Measurements from ENCODE around the gene POLR2E. TPM values are rescaled to one million over a fixed set of nuclear protein-coding genes. Genes with fewer than 3 reads are reported as not detected.

The POLR2E gene
- total RNA-seq, 2 donors from 2014 or later = 168 to 241 TPM

DNA sequence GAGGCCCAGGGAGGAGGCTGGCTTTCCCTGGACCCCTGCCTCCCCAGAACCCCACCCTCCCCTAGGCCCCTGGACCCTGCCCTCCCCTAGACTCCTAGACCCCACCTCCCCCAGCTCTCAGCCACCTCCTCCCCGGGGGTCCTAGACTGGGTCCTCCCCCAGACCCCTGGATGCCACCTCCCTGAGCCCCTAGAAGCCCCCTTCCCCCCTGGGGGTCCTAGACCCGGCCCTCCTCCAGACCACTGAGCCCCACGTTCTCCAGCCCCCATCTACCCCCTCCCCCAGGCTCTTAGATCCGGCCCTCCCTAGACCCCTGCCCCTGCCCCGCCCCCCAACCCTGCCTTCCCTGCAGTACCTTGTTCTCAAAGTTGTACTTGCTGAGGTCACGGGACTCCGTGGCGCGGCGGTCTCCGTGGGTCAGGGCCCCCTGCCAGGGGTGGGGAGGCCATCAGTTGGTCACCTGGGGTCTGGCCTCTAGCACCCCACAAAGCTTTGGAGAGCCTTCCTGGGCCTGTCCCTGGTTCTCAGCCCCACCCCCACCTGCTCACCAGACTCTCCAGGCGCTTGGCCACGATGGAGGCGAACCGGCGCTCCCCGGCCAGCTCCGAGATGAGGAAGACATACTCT is 16.6 kb upstream of the POLR2E start:
- ATAC-seq (no peak), DNase-seq (ENCODE audit: low spot score) (no peak)
- no peaks in the 10 kb centered on the region for H3K9me3 Mint-ChIP-seq
- H3K27ac Mint-ChIP-seq = no peak overlapping the region
- no peaks in the 10 kb centered on the region for H3K4me1 Mint-ChIP-seq (ENCODE audit: low read depth in 2 of 2)
- H3K4me3 Mint-ChIP-seq = no peak overlapping the region
- no peaks in the 10 kb centered on the region for H3K27me3 Mint-ChIP-seq
- H3K36me3 Mint-ChIP-seq = no peaks in the 10 kb centered on the region

DNA sequence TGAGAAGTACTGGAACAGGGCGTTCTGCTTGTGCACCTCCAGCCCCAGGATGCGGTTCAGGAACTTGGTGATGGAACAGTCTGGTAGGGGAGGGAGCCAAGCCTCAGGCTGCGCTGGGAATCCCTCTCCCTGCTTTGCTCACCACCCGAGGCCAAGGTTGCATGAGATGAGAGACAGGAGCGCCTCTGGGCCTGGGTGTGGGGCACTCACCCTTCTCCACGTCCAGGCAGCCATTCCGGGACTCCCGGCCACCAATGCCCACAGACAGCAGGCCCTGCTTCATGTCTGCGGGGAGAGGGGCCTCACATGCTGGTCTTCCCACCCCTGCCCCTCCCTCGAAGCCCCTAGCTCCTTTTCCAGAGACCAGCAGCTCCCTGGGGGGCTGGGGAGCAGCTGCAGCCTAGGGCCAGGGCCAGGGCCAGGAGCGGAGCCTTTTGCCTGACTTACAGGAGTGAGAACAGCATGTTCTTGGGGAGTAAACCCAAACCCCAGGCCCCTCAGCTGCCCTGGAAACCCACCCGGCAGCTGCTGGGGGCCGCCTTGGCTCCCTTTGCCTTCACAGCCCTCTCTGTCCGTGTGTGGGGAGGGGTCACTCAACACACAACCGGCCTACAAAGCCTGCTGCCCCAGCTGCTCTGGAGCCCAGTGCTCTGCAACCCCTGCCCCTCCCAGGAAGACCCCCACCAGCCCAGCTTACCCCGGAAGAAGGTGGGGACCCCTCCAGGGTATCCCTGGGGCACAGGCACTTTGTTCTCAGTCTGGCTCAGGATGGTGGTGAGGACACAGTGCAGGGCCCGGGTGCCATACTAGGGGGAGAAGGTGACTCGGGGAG is 15.8 kb upstream of the POLR2E start:
- H3K4me3 Mint-ChIP-seq = no peak overlapping the region
- ATAC-seq (no peak), DNase-seq (ENCODE audit: low spot score) (no peak)
- no peaks in the 10 kb centered on the region for H3K27me3 Mint-ChIP-seq
- no peaks in the 10 kb centered on the region for H3K9me3 Mint-ChIP-seq
- H3K4me1 Mint-ChIP-seq (ENCODE audit: low read depth in 2 of 2) = no peaks in the 10 kb centered on the region
- no peaks in the 10 kb centered on the region for H3K36me3 Mint-ChIP-seq
- H3K27ac Mint-ChIP-seq = no peak overlapping the region

DNA sequence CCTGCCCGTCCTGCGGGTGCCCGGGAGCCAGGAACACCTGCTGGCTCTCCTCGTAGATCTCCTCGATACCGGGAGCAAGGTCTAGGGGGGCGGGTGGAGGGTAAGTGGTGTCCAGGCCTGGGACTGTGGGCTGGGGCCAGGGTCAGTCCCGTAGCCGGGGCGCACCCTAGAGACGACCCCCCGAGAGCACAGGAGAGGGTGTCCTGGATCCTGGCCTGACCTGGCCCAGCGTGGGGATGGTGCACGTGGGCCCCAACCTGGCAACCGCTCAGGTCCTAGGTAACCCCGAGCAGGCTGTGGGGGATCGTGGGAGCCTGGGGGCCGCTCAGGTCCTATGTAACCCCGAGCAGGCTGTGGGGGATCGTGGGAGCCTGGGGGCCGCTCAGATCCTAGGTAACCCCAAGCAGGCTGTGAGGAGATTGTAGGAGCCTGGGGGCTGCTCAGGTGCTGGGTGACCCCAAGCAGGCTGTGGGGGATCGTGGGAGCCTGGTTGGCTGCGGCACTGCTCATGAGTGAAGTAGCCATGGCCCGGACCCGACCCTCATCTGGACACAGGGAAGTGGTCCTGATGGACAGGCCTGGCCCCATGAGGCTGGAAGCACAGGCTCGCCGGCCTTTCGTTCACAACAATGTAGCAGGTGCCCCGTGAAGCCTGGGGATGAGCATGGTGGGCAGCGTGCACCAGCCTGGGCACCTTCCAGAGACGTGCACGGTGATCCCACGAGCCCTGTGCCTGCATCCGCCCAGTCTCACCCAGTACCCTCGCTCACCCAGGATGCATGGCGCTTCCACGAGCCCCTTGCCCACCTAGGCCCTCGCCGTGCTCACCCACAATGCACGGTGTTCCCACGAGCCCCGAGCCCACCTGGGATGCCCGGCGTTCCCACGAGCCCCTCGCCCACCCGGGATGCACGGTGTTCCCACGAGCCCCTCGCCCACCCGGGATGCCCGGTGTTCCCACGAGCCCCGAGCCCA is 14.8 kb upstream of the POLR2E start:
- no peak overlapping the region for H3K4me3 Mint-ChIP-seq
- ATAC-seq (no peak), DNase-seq (ENCODE audit: low spot score) (no peak)
- no peaks in the 10 kb centered on the region for H3K27me3 Mint-ChIP-seq
- H3K9me3 Mint-ChIP-seq = no peaks in the 10 kb centered on the region
- no peaks in the 10 kb centered on the region for H3K4me1 Mint-ChIP-seq (ENCODE audit: low read depth in 2 of 2)
- no peaks in the 10 kb centered on the region for H3K36me3 Mint-ChIP-seq
- H3K27ac Mint-ChIP-seq = no peak overlapping the region

GRCh38 chr19:1109032-1109551 is 13.9 kb upstream of the POLR2E start:
- no peak for DNase-seq (ENCODE audit: low spot score)
- no peak overlapping the region for H3K27ac Mint-ChIP-seq
- no peaks in the 10 kb centered on the region for H3K9me3 Mint-ChIP-seq
- no peaks in the 10 kb centered on the region for H3K36me3 Mint-ChIP-seq
- H3K4me1 Mint-ChIP-seq (ENCODE audit: low read depth in 2 of 2) = no peaks in the 10 kb centered on the region
- no peak for ATAC-seq
- no peak overlapping the region for H3K4me3 Mint-ChIP-seq
- no peaks in the 10 kb centered on the region for H3K27me3 Mint-ChIP-seq

DNA sequence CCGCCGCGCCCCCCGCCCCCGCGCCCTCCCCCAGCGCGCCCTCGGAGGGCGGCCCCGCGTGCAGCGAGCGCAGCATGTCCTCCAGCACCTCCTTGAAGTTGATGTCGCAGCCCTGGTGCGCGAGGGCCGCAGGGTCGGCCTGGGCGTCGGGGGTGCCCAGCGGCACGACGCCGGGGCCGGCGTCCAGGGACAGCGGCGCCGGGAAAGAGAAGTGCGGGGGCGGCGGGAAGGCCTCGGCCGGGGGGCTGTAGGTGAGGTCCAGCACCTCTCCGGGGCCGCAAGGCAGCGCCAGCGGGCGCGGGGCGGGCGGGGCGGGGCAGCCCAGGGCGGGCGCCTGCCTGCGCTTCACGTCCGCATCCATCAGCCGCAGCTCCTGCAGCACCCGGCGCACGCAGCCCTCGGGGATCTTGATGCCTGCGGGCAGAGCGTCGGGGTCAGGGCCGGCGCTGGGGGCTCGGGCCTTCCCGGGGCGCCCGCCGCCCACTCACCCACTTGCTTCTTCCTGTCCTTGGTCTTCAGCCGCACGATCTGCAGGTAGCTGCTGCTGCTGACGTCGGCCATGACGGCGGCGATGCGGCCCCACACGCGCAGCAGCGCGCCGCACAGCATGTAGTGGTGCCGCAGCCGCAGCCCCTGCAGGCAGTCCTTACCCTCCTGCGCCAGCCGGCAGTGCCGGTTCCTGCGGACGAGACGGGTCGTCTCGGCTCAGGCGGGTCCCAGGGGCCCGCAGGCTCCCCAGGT is 13.3 kb upstream of the POLR2E start:
- Mint-ChIP-seq H3K9me3 (no peaks in the 10 kb centered on the region), H3K4me3 (no peak overlapping the region), H3K27ac (no peak overlapping the region)

DNA sequence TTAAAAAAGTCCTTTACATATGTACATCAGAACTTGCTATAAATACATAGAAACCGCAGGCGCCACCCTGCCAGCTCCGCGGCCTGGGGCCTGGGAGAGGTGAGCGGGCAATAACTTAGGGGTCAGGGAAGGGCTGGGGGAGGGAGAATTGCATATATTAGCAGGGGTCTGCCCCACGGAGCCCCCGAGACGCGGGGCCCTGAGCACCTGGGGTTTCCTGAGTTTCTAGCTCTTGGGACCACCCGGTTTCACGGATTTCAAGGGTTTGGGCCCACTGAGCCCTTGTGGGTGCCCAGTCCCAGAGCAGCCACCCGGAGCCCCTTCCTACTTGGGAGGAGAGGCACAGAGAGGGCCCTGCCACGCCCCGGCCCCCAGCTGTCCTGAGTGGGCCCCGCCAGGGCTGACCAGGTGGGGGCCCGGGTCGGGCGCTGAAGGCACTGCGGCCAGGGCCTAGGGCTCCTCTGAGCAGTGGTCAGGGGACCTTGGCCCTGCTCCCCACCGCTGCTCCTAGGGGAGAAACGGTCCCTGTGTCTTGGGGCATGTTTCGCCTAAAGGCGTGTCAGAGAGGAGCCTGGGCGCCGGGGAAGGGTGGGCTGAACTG is 12.6 kb upstream of the POLR2E start:
- Mint-ChIP-seq H3K36me3 (no peaks in the 10 kb centered on the region), H3K4me3 (no peak overlapping the region), H3K9me3 (no peaks in the 10 kb centered on the region), H3K27me3 (no peaks in the 10 kb centered on the region), H3K27ac (no peak overlapping the region), H3K4me1 (ENCODE audit: low read depth in 2 of 2) (peaks cover 2 to 3% of the 10 kb centered on the region in 2 donors)
- DNase-seq (ENCODE audit: low spot score) = no peak
- ATAC-seq = no peak

More for the DNA sequence above, 13.3 kb upstream of the POLR2E start:
- DNase-seq (ENCODE audit: low spot score) (no peak), ATAC-seq (no peak)
- Mint-ChIP-seq H3K4me1 (ENCODE audit: low read depth in 2 of 2) (no peaks in the 10 kb centered on the region), H3K27me3 (no peaks in the 10 kb centered on the region), H3K36me3 (no peaks in the 10 kb centered on the region)

DNA sequence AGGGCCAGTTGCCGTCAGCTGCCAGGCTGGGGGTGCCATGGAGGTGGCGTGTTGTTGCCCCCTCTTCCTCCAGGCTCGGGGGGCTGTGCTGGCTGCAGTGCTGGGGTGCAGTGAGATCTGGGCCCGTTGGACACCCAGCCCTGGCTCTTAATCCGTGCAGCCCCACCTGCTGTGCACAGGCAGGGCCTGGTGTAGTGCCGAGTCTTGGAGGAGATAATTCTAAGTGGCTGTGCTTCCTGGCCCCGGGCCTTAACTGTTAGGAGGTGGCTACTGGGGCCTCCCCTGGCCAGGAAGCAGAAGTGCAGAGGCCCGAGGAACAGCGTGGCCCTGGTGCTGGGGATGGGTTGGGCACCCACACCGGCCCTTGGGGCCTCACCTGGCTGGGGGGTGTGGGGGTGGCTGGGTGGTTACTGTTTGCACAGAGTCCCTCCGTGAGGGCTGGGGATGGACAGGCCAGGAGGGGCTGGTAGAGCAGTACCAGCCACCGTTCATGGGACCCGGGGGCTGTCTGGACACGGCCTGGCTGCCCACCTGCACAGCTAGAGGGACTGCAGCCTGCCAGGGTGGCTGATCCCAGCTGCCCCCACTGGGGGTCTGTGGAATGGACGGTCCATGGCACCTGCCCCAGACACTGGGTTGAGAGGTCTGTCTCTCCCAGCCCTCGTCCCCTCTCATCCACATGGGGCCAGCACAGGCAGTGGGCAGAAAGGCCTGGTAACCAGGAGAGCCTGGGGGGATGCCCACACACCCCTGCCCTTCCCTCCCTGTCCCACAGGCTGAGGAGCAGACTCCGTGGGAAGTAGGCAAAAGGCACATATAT is 11.9 kb upstream of the POLR2E start:
- H3K9me3 Mint-ChIP-seq = no peaks in the 10 kb centered on the region
- ATAC-seq (no peak), DNase-seq (ENCODE audit: low spot score) (no peak)
- no peak overlapping the region for H3K27ac Mint-ChIP-seq
- H3K27me3 Mint-ChIP-seq = no peaks in the 10 kb centered on the region
- H3K4me1 Mint-ChIP-seq (ENCODE audit: low read depth in 2 of 2) = peaks cover 6% of the 10 kb centered on the region in 2 donors
- no peak overlapping the region for H3K4me3 Mint-ChIP-seq
- H3K36me3 Mint-ChIP-seq = no peaks in the 10 kb centered on the region

GRCh38 chr19:1105873-1106840 is 11.0 kb upstream of the POLR2E start:
- Mint-ChIP-seq H3K27ac (no peak overlapping the region), H3K4me1 (ENCODE audit: low read depth in 2 of 2) (peaks cover 11 to 13% of the 10 kb centered on the region in 2 donors)
- no peak for DNase-seq (ENCODE audit: low spot score)

GRCh38 chr19:1105008-1105872 is 10.1 kb upstream of the POLR2E start:
- no peak for DNase-seq (ENCODE audit: low spot score)
- no peak for ATAC-seq
- Mint-ChIP-seq H3K27me3 (no peaks in the 10 kb centered on the region), H3K4me3 (peak overlapping the region; percentile 51), H3K36me3 (no peaks in the 10 kb centered on the region), H3K27ac (no peak overlapping the region), H3K9me3 (no peaks in the 10 kb centered on the region), H3K4me1 (ENCODE audit: low read depth in 2 of 2) (peaks cover 13 to 14% of the 10 kb centered on the region in 2 donors)

More at GRCh38 chr19:1105873-1106840, 11.0 kb upstream of the POLR2E start:
- H3K36me3 Mint-ChIP-seq = no peaks in the 10 kb centered on the region
- no peaks in the 10 kb centered on the region for H3K9me3 Mint-ChIP-seq
- no peaks in the 10 kb centered on the region for H3K27me3 Mint-ChIP-seq
- ATAC-seq = no peak
- peak overlapping the region; percentile 44 for H3K4me3 Mint-ChIP-seq

DNA sequence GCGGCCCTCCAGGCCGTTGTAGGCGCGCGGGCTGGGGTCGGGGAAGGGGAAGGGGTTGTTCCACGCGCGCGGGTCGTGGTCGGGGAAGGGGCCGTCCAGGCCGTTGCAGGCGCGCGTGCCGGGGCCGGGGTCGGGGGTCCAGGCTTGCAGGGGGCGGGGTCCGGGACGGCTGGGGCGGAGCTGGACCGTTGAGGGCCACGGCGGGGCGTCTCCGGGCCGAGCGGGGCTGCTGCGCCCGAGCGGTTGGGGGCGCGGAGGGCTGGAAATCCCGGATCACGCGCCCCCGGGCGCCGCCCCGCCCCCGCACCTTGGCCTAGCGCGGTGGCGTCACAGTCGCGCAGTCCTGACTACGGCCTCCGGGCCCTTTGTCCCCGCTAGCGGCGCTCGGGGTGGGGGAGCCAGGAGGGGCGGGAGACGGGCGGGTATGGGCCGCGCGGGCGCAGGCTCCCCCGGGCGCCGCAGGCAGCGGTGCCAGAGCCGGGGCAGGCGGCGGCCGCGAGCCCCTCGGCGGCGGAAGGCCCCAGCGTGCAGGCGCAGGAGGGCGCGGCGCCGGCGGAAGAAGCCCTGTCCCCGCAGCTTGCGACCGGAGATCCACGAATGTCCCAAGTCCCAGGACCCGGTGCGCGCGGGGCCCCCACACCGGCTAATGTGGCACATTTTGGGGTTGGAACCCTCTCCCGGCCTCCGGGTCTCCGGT is 9.3 kb upstream of the POLR2E start:
- Mint-ChIP-seq H3K36me3 (peaks cover 5% of the 10 kb centered on the region), H3K27ac (no peak overlapping the region)
- ATAC-seq = peak; percentile 60 to 71

More for the DNA sequence above, 9.3 kb upstream of the POLR2E start:
- peak; percentile 87 for DNase-seq (ENCODE audit: low spot score)
- H3K4me3 Mint-ChIP-seq = peak overlapping the region; percentile 51
- peaks cover 20 to 21% of the 10 kb centered on the region in 2 donors for H3K4me1 Mint-ChIP-seq (ENCODE audit: low read depth in 2 of 2)
- no peaks in the 10 kb centered on the region for H3K9me3 Mint-ChIP-seq
- H3K27me3 Mint-ChIP-seq = no peaks in the 10 kb centered on the region
